HG02763 (cell line): ENCODE measurements around the gene LIG3.
"Not testable (repeated sequence)": the region's sequence is repeated elsewhere in the genome, so short reads cannot be mapped to it uniquely, and the experiment has no call there.

Experiments
- ATAC-seq: cut with Tn5 transposase; IDR thresholded peaks from one replicate; pipeline ENCODE4 v1.9.1; 2021; ENCODE audit warnings: mild to moderate bottlenecking, moderate library complexity; ENCODE audit not compliant: unreplicated experiment

Gene LIG3

GRCh38 chr17:34980353-34980680, at the start of gene LIG3:
TSS of gene LIG3 (plus strand) at chr17:34980512. CDS start at chr17:34983006, 2,494 bp downstream.
- peak; percentile 83 for ATAC-seq

GRCh38 chr17:34950780-34951179, 29.5 kb upstream of the LIG3 start:
- not testable (repeated sequence) for ATAC-seq

GRCh38 chr17:34958438-34958837, 21.9 kb upstream of the LIG3 start:
- no peak for ATAC-seq

GRCh38 chr17:34961093-34961911, 19.0 kb upstream of the LIG3 start, which contains the start of the genes CCT6B and ZNF830:
TSS of gene CCT6B (minus strand) at chr17:34961460. CDS start at chr17:34961393, 67 bp downstream.
TSS of gene ZNF830 (plus strand) at chr17:34961540. CDS start at chr17:34961567, 27 bp downstream.
- peak; percentile 89 for ATAC-seq

- no peak for ATAC-seq
Observed at GRCh38 chr17:34974179-34974578, 6.1 kb upstream of the LIG3 start.

GRCh38 chr17:34974794-34975785, 5.2 kb upstream of the LIG3 start:
- ATAC-seq: no peak

GRCh38 chr17:34979153-34979552, 1.2 kb upstream of the LIG3 start:
- no peak for ATAC-seq

GRCh38 chr17:34979650-34980352, 511 bp upstream of the LIG3 start:
- no peak for ATAC-seq

- peak; percentile 87 for ATAC-seq
Observed at GRCh38 chr17:34980681-34981537, 597 bp downstream of the LIG3 start.

GRCh38 chr17:34981538-34982241, 1.4 kb downstream of the LIG3 start:
- no peak for ATAC-seq

- no peak for ATAC-seq
Observed at GRCh38 chr17:34987232-34987631, 6.9 kb downstream of the LIG3 start.

GRCh38 chr17:34988644-34989043, 8.3 kb downstream of the LIG3 start:
- ATAC-seq: no peak

- ATAC-seq: no peak
Observed at GRCh38 chr17:34989473-34989872, 9.2 kb downstream of the LIG3 start.

GRCh38 chr17:34990921-34991365, 10.6 kb downstream of the LIG3 start:
- no peak for ATAC-seq

- ATAC-seq: no peak
Observed at GRCh38 chr17:34991606-34992005, 11.3 kb downstream of the LIG3 start.

GRCh38 chr17:34993031-34993430, 12.7 kb downstream of the LIG3 start:
- ATAC-seq: no peak

- ATAC-seq: no peak
Observed at GRCh38 chr17:34996422-34997285, 16.3 kb downstream of the LIG3 start.

GRCh38 chr17:34997355-34997862, 17.1 kb downstream of the LIG3 start:
- ATAC-seq: no peak
